HepG2 (cell line): ENCODE results near the gene ARGLU1. TPM values are rescaled to one million over a fixed set of nuclear protein-coding genes. Genes with fewer than 3 reads are reported as not detected.

ENCODE experiments used
- ATAC-seq: fragments of 200-7000 bp; cut with Tn5 transposase; 3 replicates; pipeline ENCODE4 v1.9.1; 2020; ENCODE audit warnings: mild to moderate bottlenecking, moderate library complexity
- BruUV-seq: library from RNA; stranded (reverse); fragments of 400-500 nt; replicated peaks from 2 replicates; lab custom pipeline; 2021; lab: Mats Ljungman, UMichigan
- CTCF ChIA-PET: fragments of 300-600 bp; formaldehyde crosslinking; extraction: SDS; loops from one replicate; lab custom pipeline; 2021; ENCODE audit warnings: low total read pairs, inconsistent platforms, low intra/inter-chr PET ratio; lab: Yijun Ruan, JAX
- POLR2A ChIA-PET: fragments of 350-600 bp; sonication (Branson Sonifier 250); formaldehyde crosslinking; loops from one replicate; lab custom pipeline; 2020; ENCODE audit warnings: antibody characterized with exemption, inconsistent platforms; lab: Yijun Ruan, JAX
- DNase-seq: peaks from one replicate; pipeline ENCODE4 v3.0.0-alpha.2; 2015; ENCODE audit warnings: low spot score
- FAIRE-seq: peaks from 3 replicates; lab custom pipeline; 2011; peaks lifted over from hg19 to GRCh38; lab: Jason Lieb, UNC
- H2AFZ ChIP-seq: one replicate; pipeline ENCODE4 v1.6.1; 2011; ENCODE audit warnings: low read length, inconsistent platforms
- H3K27ac ChIP-seq: fragments of 300-600 bp; 3 replicates; pipeline ENCODE4 v1.8.0; 2011; ENCODE audit warnings: mixed run types, mild to moderate bottlenecking, mixed read lengths, low read length, inconsistent platforms; ENCODE audit not compliant: insufficient read depth; ENCODE audit errors: extremely low read length
- H3K27me3 ChIP-seq, 2 experiments: fragments of 200-600 bp in 1 of 2; 2 replicates in 1 of 2; 3 replicates in 1 of 2; pipeline versions ENCODE4 v1.6.0 to v1.8.0; 2011; ENCODE audit warnings: low read length in 2 of 2, mild to moderate bottlenecking in 2 of 2, moderate library complexity in 2 of 2, inconsistent platforms in 1 of 2; ENCODE audit not compliant: insufficient read depth in 2 of 2, control insufficient read depth in 1 of 2
- H3K36me3 ChIP-seq, 2 experiments: fragments of 200-600 bp in 1 of 2; replicated peaks in 1 of 2; 2 replicates in 1 of 2; 3 replicates in 1 of 2; pipeline versions ENCODE4 v1.5.1 to v1.8.0; 2011; ENCODE audit warnings: low read length in 2 of 2, inconsistent platforms in 1 of 2; ENCODE audit not compliant: insufficient read depth in 2 of 2, control insufficient read depth in 1 of 2
- H3K4me1 ChIP-seq: 2 replicates; pipeline ENCODE4 v1.5.1; 2012; ENCODE audit warnings: low read length, inconsistent platforms; ENCODE audit not compliant: insufficient read depth
- H3K4me2 ChIP-seq: 2 replicates; pipeline ENCODE4 v1.6.0; 2011; ENCODE audit warnings: low read depth, low read length, inconsistent platforms
- H3K4me3 ChIP-seq, 3 experiments: fragments of 200-600 bp in 1 of 3; sonication (generic), shearing (Covaris generic) in 1 of 3; replicated peaks in 1 of 3; 2 replicates each; pipeline ENCODE4 v1.5.1; 2011 to 2016; ENCODE audit warnings: low read length in 3 of 3, inconsistent platforms in 2 of 3, low read depth in 2 of 3, mild to moderate bottlenecking in 2 of 3, control low read depth in 1 of 3, mixed read lengths in 1 of 3; ENCODE audit not compliant: insufficient read depth in 1 of 3
- H3K79me2 ChIP-seq: one replicate; pipeline ENCODE4 v1.6.1; 2011; ENCODE audit warnings: low read length, inconsistent platforms; ENCODE audit not compliant: insufficient read depth
- H3K9ac ChIP-seq: 2 replicates; pipeline ENCODE4 v1.6.0; 2011; ENCODE audit warnings: mild to moderate bottlenecking, low read depth, low read length, inconsistent platforms; ENCODE audit not compliant: insufficient read depth
- H3K9me3 ChIP-seq: 2 replicates; pipeline ENCODE4 v1.5.1; 2012; ENCODE audit warnings: mild to moderate bottlenecking, low read length
- H4K20me1 ChIP-seq: 2 replicates; pipeline ENCODE4 v1.6.0; 2011; ENCODE audit warnings: inconsistent platforms, mild to moderate bottlenecking, low read length, moderate library complexity; ENCODE audit not compliant: insufficient read depth
- AFF4 ChIP-seq: sonication (generic); formaldehyde crosslinking; IDR thresholded peaks from 2 replicates; pipeline ENCODE4 v1.4.0; 2020; ENCODE audit warnings: missing genetic modification reagents
- ETV6 ChIP-seq: sonication (generic); formaldehyde crosslinking; conservative IDR thresholded peaks from 2 replicates; pipeline ENCODE4 v1.4.0; 2020; ENCODE audit warnings: missing genetic modification reagents
- FOXP1 ChIP-seq, 2 experiments: fragments of 450-650 bp in 1 of 2; IDR thresholded peaks; 2 replicates each; pipeline ENCODE4 v1.6.1; 2017 to 2018; ENCODE audit warnings: antibody characterized with exemption in 1 of 2
- RORA ChIP-seq: sonication (generic); formaldehyde crosslinking; IDR thresholded peaks from 2 replicates; pipeline ENCODE4 v1.5.0; 2020; ENCODE audit warnings: mild to moderate bottlenecking, missing genetic modification reagents, moderate library complexity
- TOPORS ChIP-seq: sonication (generic); formaldehyde crosslinking; IDR thresholded peaks from 2 replicates; pipeline ENCODE4 v1.8.0; 2023; ENCODE audit warnings: mild to moderate bottlenecking, missing genetic modification reagents
- ZNF496 ChIP-seq: sonication (generic); formaldehyde crosslinking; IDR thresholded peaks from 2 replicates; pipeline ENCODE4 v1.8.1; 2023; ENCODE audit warnings: mild to moderate bottlenecking, moderate library complexity, missing genetic modification reagents; ENCODE audit not compliant: insufficient replicate concordance
- ZNF703 ChIP-seq: sonication (generic); formaldehyde crosslinking; IDR thresholded peaks from 2 replicates; pipeline ENCODE4 v1.5.1; 2020; ENCODE audit warnings: missing genetic modification reagents, mild to moderate bottlenecking, moderate library complexity, borderline replicate concordance
- WGBS: methylation state at CpG from one replicate; pipeline ENCODE4 v1.1.6; 2017; ENCODE audit warnings: low lambda C conversion rate; 5-methylcytosine and 5-hydroxymethylcytosine counted together
- in situ Hi-C: cut with HindIII; loops from 2 replicates; pipeline ENCODE4 v1.10.0; 2017; ENCODE audit warnings: low pct_unique_long_range_greater_than_20kb; ENCODE audit not compliant: extremely low pct_ligation_motif_present
- intact Hi-C: fragments of 100-400 bp; cut with micrococcal nuclease; formaldehyde crosslinking; loops from one replicate; pipeline ENCODE4 v1.10.0; 2022; ENCODE audit not compliant: unreplicated experiment
- polyA plus RNA-seq, 8 experiments: library from polyadenylated mRNA; depleted of rRNA in 3 of 8; stranded (reverse) in 7 of 8; unstranded in 1 of 8; fragments of >200 nt; fragmentation: Illumina TruSeq in 4 of 8; extraction: Trizol in 4 of 8; gene quantifications; 2 replicates each; pipeline versions ENCODE4 v1.2.1 to v1.2.3, GENCODE V29; 2011 to 2016; ENCODE audit warnings: low read depth in 4 of 8, missing spikeins in 1 of 8, mixed read lengths in 1 of 8; ENCODE audit not compliant: insufficient read depth in 1 of 8
- total RNA-seq, 5 experiments: library from RNA; depleted of rRNA; stranded (reverse); fragments of >200 nt; fragmentation: Illumina TruSeq; extraction: Trizol; gene quantifications; 2 replicates each; pipeline ENCODE4 v1.2.3, GENCODE V29; 2016; ENCODE audit warnings: low read depth in 1 of 5
- TF ChIP-seq, protein P1 (sequence below): sonication (generic); formaldehyde crosslinking; IDR thresholded peaks from 2 replicates; pipeline ENCODE4 v1.4.0; 2020; ENCODE audit warnings: missing genetic modification reagents, borderline replicate concordance
- TF ChIP-seq, protein P2 (sequence below): sonication (generic); formaldehyde crosslinking; IDR thresholded peaks from 2 replicates; pipeline ENCODE4 v1.9.0; 2022; ENCODE audit warnings: missing genetic modification reagents, mild to moderate bottlenecking, borderline replicate concordance

ARGLU1 gene
- total and polyA plus RNA-seq, 2 of the 13 experiments (the other 11 are each of a cell fraction or from before 2014, with no cell fraction given) = 47.1 to 70.6 TPM

DNA sequence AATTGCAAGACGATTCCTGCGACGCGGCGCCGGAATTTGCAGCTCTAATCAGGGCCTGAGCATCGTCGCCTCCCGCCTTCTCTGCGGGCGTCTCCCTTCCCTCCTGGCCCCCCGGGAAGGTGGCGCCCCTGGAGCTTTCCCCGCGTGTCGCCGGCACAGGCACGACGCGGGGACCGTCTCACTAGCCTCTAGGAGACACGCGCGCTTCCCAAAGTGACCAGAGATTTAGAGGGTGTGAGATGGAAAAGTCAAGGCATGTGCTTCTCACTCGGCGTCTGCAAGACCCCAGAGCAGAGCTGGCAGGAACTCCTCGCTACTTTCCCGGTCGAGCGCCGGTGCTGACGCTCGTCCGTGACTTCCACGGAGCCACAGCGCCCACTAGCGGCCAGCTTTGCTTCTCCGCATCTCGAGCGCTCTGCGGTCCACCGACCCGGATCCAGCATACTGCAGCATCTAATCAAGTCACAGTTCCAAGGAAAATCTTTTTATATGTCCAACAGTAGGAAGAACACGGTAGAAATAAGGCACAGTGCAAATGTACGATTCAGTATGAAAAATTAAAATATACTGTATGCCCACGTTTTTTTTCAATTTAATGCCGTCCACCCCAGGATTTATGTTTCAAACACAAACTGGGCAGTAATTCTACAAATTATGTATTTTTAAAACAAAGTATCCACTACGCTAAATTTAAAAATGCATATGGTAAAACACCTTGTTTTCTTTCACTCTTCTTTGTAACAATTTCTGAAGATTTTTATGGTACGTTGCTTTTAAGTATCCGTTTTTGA lies 31.5 kb downstream of the ARGLU1 start:
- Histone ChIP-seq H4K20me1 (no peaks in the 10 kb centered on the region), H3K9me3 (no peaks in the 10 kb centered on the region), H3K79me2 (no peaks in the 10 kb centered on the region), H3K4me2 (peak overlapping the region; percentile 90), H3K9ac (no peak overlapping the region), H2AFZ (no peak overlapping the region), H3K4me1 (peaks cover 15% of the 10 kb centered on the region), H3K27ac (no peak overlapping the region), H3K36me3 (no peaks in the 10 kb centered on the region; a peak in 2 of 5 replicates), H3K4me3 (peak overlapping the region; percentile 38 to 75 (median 51)), H3K27me3 (peaks cover 2 to 16% of the 10 kb centered on the region in 2 experiments; a peak in 2 of 5 replicates)
- in situ Hi-C loops (loop anchor here (10.0 to 25.0 kb wide), 3 partner anchors 578 to 1974 kb away; no protein-coding TSS in a partner anchor), intact Hi-C loops (loop anchor here (2.0 to 10.0 kb wide), 5 partner anchors 84 to 1962 kb away; no protein-coding TSS in a partner anchor)
- ChIA-PET POLR2A (no interaction called here), CTCF (interaction anchor here (0.6 to 0.9 kb wide), 2 partner anchors 588 to 1130 kb away, joined by 3 to 4 read pairs; no protein-coding TSS in a partner anchor)
- ATAC-seq (peak; percentile 74), DNase-seq (peak; percentile 47), FAIRE-seq (peak; percentile 51)
- BruUV-seq = no TSS peak
- 25% methylated on average over 24 of the region's 50 CpGs for WGBS
- TF ChIP-seq ZNF703 (CRISPR knock-in tag) (no peak; the same call in 1 of the 2 replicates), ETV6 (CRISPR knock-in tag) (no peak), AFF4 (CRISPR knock-in tag) (no peak), RORA (CRISPR knock-in tag) (no peak), ZNF496 (no peak), FOXP1 (IDR thresholded peaks at IDR 0.05) (no peak), FOXP1 (CRISPR knock-in tag; IDR thresholded peaks at IDR 0.05) (no peak), TOPORS (no peak)
- TF ChIP-seq, protein P1, sequence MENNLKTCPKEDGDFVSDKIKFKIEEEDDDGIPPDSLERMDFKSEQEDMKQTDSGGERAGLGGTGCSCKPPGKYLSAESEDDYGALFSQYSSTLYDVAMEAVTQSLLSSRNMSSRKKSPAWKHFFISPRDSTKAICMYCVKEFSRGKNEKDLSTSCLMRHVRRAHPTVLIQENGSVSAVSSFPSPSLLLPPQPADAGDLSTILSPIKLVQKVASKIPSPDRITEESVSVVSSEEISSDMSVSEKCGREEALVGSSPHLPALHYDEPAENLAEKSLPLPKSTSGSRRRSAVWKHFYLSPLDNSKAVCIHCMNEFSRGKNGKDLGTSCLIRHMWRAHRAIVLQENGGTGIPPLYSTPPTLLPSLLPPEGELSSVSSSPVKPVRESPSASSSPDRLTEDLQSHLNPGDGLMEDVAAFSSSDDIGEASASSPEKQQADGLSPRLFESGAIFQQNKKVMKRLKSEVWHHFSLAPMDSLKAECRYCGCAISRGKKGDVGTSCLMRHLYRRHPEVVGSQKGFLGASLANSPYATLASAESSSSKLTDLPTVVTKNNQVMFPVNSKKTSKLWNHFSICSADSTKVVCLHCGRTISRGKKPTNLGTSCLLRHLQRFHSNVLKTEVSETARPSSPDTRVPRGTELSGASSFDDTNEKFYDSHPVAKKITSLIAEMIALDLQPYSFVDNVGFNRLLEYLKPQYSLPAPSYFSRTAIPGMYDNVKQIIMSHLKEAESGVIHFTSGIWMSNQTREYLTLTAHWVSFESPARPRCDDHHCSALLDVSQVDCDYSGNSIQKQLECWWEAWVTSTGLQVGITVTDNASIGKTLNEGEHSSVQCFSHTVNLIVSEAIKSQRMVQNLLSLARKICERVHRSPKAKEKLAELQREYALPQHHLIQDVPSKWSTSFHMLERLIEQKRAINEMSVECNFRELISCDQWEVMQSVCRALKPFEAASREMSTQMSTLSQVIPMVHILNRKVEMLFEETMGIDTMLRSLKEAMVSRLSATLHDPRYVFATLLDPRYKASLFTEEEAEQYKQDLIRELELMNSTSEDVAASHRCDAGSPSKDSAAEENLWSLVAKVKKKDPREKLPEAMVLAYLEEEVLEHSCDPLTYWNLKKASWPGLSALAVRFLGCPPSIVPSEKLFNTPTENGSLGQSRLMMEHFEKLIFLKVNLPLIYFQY (CRISPR knock-in tag) = peak; percentile 65; the same call in 1 of the 2 replicates
- TF ChIP-seq, protein P2, sequence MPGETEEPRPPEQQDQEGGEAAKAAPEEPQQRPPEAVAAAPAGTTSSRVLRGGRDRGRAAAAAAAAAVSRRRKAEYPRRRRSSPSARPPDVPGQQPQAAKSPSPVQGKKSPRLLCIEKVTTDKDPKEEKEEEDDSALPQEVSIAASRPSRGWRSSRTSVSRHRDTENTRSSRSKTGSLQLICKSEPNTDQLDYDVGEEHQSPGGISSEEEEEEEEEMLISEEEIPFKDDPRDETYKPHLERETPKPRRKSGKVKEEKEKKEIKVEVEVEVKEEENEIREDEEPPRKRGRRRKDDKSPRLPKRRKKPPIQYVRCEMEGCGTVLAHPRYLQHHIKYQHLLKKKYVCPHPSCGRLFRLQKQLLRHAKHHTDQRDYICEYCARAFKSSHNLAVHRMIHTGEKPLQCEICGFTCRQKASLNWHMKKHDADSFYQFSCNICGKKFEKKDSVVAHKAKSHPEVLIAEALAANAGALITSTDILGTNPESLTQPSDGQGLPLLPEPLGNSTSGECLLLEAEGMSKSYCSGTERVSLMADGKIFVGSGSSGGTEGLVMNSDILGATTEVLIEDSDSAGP = peak; percentile 69; the same call in 1 of the 2 replicates
